ENCODE results near the gene HPGDS. TPM values are rescaled to one million over a fixed set of nuclear protein-coding genes. Genes with fewer than 3 reads are reported as not detected.
"Not testable (repeated sequence)": the region's sequence is repeated elsewhere in the genome, so short reads cannot be mapped to it uniquely, and the experiment has no call there.

Gene HPGDS
- total RNA-seq (not detected), total RNA-seq (0 to 1.4 (median 0.34) reads per million in 172 experiments)
- 0.19 TPM for polyA plus RNA-seq (2013, experiment 1 of 2)
- 0.38 TPM for polyA plus RNA-seq (2013, experiment 2 of 2)

- Histone ChIP-seq H3K27ac (ENCODE audit: low read depth in 1 of 2, low read length in 2 of 2) (no peak within 1 kb of the TSS), H3K36me3 (ENCODE audit: insufficient read depth, low read length) (no peaks in the 10 kb centered on the region), H3K9me3 (ENCODE audit: control insufficient read depth in 1 of 2, insufficient read depth in 1 of 2, low read length in 2 of 2) (no peaks in the 10 kb centered on the region), H3K27me3 (ENCODE audit: control insufficient read depth in 1 of 2, insufficient read depth in 2 of 2, low read length in 2 of 2) (no peaks in the 10 kb centered on the region), H3K4me3 (ENCODE audit: low read length) (no peak within 1 kb of the TSS), H3K4me1 (ENCODE audit: insufficient read depth, low read length) (peaks cover 5% of the 10 kb centered on the region)
- DNase-seq = no peak
- H3K27me3 Mint-ChIP-seq = no peaks in the 10 kb centered on the region
- CTCF ChIA-PET = no interaction called here
- POLR2A ChIA-PET = no interaction called here
- H3K4me1 Mint-ChIP-seq (ENCODE audit: low read depth) = peaks cover 23% of the 10 kb centered on the region
- intact Hi-C loops (cut with DNase I, micrococcal nuclease) = no loop called here
- H3K4me3 Mint-ChIP-seq = no peak within 1 kb of the TSS
- ATAC-seq (ENCODE audit: poor library complexity) = no peak
- no peaks in the 10 kb centered on the region for H3K9me3 Mint-ChIP-seq
- no peak for TF ChIP-seq CTCF (IDR thresholded peaks at IDR 0.05)
- no peak within 1 kb of the TSS for H3K27ac Mint-ChIP-seq
- H3K36me3 Mint-ChIP-seq (ENCODE audit: low read depth) = no peaks in the 10 kb centered on the region
These were observed at the start of gene HPGDS for GRCh38 chr4:94342694-94343093. TSS of gene HPGDS (minus strand) at chr4:94342836. CDS start at chr4:94334629, 8,207 bp downstream.

- DNase-seq (peak in 4 of 14 experiments; percentile 10 to 27 (median 20)), ATAC-seq (ENCODE audit: poor library complexity) (no peak)
These were observed 48.3 kb upstream of the HPGDS start for GRCh38 chr4:94390804-94391410.

GRCh38 chr4:94389595-94390267, 47.1 kb upstream of the HPGDS start:
- H3K36me3 Mint-ChIP-seq (ENCODE audit: low read depth) = no peaks in the 10 kb centered on the region
- no peaks in the 10 kb centered on the region for H3K9me3 Mint-ChIP-seq
- no peak for ATAC-seq (ENCODE audit: poor library complexity)
- no peak overlapping the region for H3K27ac Mint-ChIP-seq
- Histone ChIP-seq H3K27ac (ENCODE audit: low read depth in 1 of 2, low read length in 2 of 2) (no peak overlapping the region), H3K36me3 (ENCODE audit: insufficient read depth, low read length) (no peaks in the 10 kb centered on the region), H3K4me1 (ENCODE audit: insufficient read depth, low read length) (no peaks in the 10 kb centered on the region), H3K4me3 (ENCODE audit: low read length) (no peak overlapping the region), H3K27me3 (ENCODE audit: control insufficient read depth in 1 of 2, insufficient read depth in 2 of 2, low read length in 2 of 2) (no peaks in the 10 kb centered on the region), H3K9me3 (ENCODE audit: control insufficient read depth in 1 of 2, insufficient read depth in 1 of 2, low read length in 2 of 2) (no peaks in the 10 kb centered on the region)
- H3K27me3 Mint-ChIP-seq = peaks cover 4% of the 10 kb centered on the region
- no peak overlapping the region for H3K4me3 Mint-ChIP-seq
- CTCF ChIA-PET = interaction anchor here (1.3 kb wide), 2 partner anchors 11 to 16 kb away, joined by 3 read pairs; no protein-coding TSS in a partner anchor
- DNase-seq = no peak
- POLR2A ChIA-PET = no interaction called here
- intact Hi-C loops (cut with DNase I, micrococcal nuclease) = loop anchor here (2.0 to 5.0 kb wide), 2 partner anchors 85 to 87 kb away; no protein-coding TSS in a partner anchor
- no peak for TF ChIP-seq CTCF (IDR thresholded peaks at IDR 0.05)
- no peaks in the 10 kb centered on the region for H3K4me1 Mint-ChIP-seq (ENCODE audit: low read depth)

More at GRCh38 chr4:94390804-94391410, 48.3 kb upstream of the HPGDS start:
- POLR2A ChIA-PET = no interaction called here
- intact Hi-C loops (cut with DNase I, micrococcal nuclease) = loop anchor here (2.0 to 5.0 kb wide), 2 partner anchors 86 to 89 kb away; no protein-coding TSS in a partner anchor
- TF ChIP-seq CTCF (IDR thresholded peaks at IDR 0.05) = peak; percentile 55
- Histone ChIP-seq H3K4me1 (ENCODE audit: insufficient read depth, low read length) (no peaks in the 10 kb centered on the region), H3K36me3 (ENCODE audit: insufficient read depth, low read length) (no peaks in the 10 kb centered on the region), H3K4me3 (ENCODE audit: low read length) (no peak overlapping the region), H3K27ac (ENCODE audit: low read depth in 1 of 2, low read length in 2 of 2) (no peak overlapping the region), H3K9me3 (ENCODE audit: control insufficient read depth in 1 of 2, insufficient read depth in 1 of 2, low read length in 2 of 2) (no peaks in the 10 kb centered on the region), H3K27me3 (ENCODE audit: control insufficient read depth in 1 of 2, insufficient read depth in 2 of 2, low read length in 2 of 2) (no peaks in the 10 kb centered on the region)
- no peaks in the 10 kb centered on the region for H3K36me3 Mint-ChIP-seq (ENCODE audit: low read depth)
- no peaks in the 10 kb centered on the region for H3K9me3 Mint-ChIP-seq
- H3K27ac Mint-ChIP-seq = no peak overlapping the region
- no peaks in the 10 kb centered on the region for H3K4me1 Mint-ChIP-seq (ENCODE audit: low read depth)
- CTCF ChIA-PET = no interaction called here
- H3K4me3 Mint-ChIP-seq = no peak overlapping the region
- H3K27me3 Mint-ChIP-seq = peaks cover 4% of the 10 kb centered on the region

GRCh38 chr4:94387965-94388364, 45.3 kb upstream of the HPGDS start:
- POLR2A ChIA-PET, DNase-seq, CTCF ChIA-PET: not testable (repeated sequence)

GRCh38 chr4:94385452-94385851, 42.8 kb upstream of the HPGDS start:
- DNase-seq; intact Hi-C loops (cut with DNase I, micrococcal nuclease); H3K4me1 ChIP-seq (ENCODE audit: insufficient read depth, low read length); H3K4me3 Mint-ChIP-seq; ATAC-seq (ENCODE audit: poor library complexity); H3K36me3 Mint-ChIP-seq (ENCODE audit: low read depth); H3K4me1 Mint-ChIP-seq (ENCODE audit: low read depth); H3K27me3 Mint-ChIP-seq; H3K4me3 ChIP-seq (ENCODE audit: low read length); H3K27ac ChIP-seq (ENCODE audit: low read depth in 1 of 2, low read length in 2 of 2); CTCF ChIA-PET; H3K9me3 Mint-ChIP-seq; POLR2A ChIA-PET; H3K27me3 ChIP-seq (ENCODE audit: control insufficient read depth in 1 of 2, insufficient read depth in 2 of 2, low read length in 2 of 2); H3K27ac Mint-ChIP-seq; H3K9me3 ChIP-seq (ENCODE audit: control insufficient read depth in 1 of 2, insufficient read depth in 1 of 2, low read length in 2 of 2); H3K36me3 ChIP-seq (ENCODE audit: insufficient read depth, low read length): not testable (repeated sequence)

More at GRCh38 chr4:94387965-94388364, 45.3 kb upstream of the HPGDS start:
- H3K4me1 Mint-ChIP-seq (ENCODE audit: low read depth); H3K27ac ChIP-seq (ENCODE audit: low read depth in 1 of 2, low read length in 2 of 2); H3K27me3 Mint-ChIP-seq; H3K27me3 ChIP-seq (ENCODE audit: control insufficient read depth in 1 of 2, insufficient read depth in 2 of 2, low read length in 2 of 2); ATAC-seq (ENCODE audit: poor library complexity); H3K9me3 Mint-ChIP-seq; H3K9me3 ChIP-seq (ENCODE audit: control insufficient read depth in 1 of 2, insufficient read depth in 1 of 2, low read length in 2 of 2); H3K27ac Mint-ChIP-seq; H3K36me3 ChIP-seq (ENCODE audit: insufficient read depth, low read length); H3K4me3 Mint-ChIP-seq; intact Hi-C loops (cut with DNase I, micrococcal nuclease); H3K36me3 Mint-ChIP-seq (ENCODE audit: low read depth); H3K4me3 ChIP-seq (ENCODE audit: low read length); H3K4me1 ChIP-seq (ENCODE audit: insufficient read depth, low read length): not testable (repeated sequence)

Measured in CD4-positive, alpha-beta T cell (primary cell).